GM18502 (cell line): ENCODE data around the gene ATXN7.

Experiments used
- ATAC-seq: cut with Tn5 transposase; IDR thresholded peaks from one replicate; pipeline ENCODE4 v1.9.1; 2021; ENCODE audit warnings: mild to moderate bottlenecking; ENCODE audit not compliant: unreplicated experiment, poor library complexity

The ATXN7 gene

DNA sequence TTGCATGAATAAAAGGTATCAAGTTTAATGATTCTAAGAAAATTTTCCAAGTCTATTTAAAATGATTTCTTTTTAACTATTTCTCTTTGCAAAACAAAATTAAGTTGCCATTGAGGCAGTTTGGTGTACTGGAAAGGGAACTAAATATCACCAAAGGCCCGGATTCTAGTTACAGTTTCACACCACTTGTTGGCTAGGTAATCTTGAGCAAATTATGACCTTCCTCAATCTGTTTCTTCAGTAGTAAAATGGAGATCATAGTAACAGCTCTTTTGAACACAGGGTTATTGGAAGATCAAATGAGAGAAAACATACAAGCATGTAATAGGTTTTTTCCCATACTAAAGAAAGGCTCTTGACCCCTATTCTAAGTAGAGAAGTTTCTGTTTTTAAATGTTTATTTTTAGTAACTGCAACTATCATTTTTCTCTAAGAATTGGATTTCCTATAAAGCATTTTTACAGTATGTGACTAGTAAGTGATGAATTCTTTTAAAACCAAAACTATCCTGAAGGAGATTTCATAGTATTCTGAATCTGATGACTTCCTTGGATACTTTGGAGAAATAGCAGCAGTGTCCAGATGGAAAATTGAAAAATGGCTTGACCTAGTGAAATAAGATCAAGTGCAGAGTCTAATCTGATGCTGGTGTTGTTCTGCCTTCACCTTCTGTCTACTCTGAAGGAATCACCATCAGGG, 32.8 kb downstream of the ATXN7 start:
- peak; percentile 81 for ATAC-seq

DNA sequence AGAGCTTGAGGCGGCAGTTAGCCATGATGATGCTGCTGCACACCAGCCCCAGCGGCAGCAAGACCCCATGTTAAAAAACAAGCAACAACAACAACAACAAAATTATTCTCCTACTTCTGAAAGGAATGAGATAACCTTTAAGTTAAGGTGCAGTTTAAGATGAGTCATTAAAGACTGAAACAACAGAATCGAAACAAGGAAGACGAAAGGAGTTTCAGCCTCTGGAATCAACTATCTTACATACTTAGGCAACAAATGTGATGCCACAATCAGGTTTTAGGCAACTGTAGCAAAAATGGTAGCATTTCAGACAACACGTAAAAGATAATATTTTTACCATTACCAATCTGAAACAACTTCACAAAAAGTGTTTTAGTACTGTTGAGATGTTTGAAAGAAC, 36.3 kb downstream of the ATXN7 start:
- no peak for ATAC-seq

DNA sequence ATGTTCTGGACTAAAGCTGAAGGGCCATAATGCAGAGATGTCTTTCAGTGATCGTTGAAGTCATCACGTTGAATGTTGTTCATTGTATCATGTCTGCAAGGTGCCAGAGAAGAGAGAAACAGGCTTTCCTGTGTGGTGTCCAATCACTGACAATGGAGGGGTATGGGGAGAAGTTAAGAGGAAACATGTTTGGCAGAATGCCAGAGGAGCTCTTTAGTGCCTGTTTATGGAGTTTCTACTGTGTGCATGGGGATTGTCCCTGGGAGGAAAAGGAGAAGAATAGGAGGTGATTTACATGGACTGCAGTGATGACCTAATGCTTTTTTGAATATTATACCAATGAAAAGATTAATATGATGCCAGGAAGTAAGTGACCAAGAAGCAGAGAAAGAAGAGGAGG, 36.8 kb downstream of the ATXN7 start:
- ATAC-seq = no peak

DNA sequence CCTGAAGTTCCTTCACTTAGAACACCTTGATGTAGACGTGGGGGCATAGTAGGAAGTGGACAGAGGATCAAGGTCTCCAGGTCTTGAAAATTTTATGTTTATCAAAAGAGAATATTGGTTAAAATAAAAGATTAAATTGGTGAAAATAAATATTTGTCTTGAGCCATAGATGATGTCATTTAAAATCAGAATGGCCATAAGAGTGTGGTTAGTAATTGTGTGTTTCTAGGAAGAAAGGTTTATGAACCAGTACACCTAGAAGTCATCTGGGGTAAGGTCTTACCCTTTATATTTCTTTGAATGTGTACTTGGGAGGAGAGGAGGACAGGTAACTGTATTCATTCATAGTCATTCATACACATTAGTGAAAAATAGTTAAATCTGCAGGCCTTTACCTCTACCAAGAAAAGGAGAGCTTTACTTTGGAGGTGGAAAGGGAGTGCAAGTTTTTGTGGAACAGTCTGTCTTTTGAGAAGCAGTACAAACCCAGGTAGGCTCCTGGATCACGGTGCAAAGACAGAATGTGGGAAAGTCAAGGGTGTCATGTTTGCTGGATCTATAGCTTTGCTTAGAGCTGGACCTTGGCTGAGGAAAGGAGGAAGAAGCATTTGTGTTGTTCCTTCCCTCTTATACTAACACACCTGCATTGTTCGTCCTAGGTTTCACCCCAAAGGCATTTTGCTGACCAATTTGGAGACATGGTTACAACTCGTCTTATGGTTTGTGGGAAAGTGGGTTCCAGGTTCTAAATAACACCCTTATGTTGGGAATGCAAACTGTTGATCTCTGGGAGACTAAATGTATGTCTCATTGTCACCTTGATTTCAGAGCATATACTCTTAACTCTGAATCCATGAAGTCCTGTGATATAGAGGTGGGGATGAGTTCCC, 42.3 kb downstream of the ATXN7 start:
- no peak for ATAC-seq

DNA sequence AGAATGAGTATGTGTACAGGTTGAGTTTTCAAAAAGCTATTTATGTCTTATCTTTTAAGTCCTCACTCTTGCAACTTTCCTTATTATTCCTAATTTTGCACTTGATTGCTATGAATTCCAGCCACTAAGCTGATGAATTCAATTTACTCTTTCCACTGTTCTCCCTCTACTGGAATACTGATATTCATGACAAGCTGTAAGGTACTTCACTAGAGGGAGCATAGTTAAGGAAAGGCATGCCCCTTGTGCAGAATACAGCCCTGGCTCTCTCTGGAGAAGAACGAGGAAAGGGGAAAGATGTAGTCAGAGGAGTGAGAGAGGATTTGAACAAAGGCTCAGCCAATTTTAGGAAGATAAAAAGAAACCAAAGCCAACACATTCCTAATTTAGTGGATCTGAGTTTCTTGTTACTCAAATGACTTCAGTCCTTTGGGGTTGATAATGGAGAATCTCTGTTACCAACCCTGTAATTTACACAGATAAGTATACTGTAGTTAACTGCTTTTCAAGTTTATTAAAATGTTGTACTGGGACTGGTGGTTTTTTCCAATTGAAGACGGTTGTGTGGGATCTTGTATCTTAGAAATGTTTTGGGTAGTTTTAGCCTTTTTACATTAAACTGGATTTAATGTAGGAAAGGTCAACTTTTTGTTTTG, 44.5 kb downstream of the ATXN7 start:
- no peak for ATAC-seq

DNA sequence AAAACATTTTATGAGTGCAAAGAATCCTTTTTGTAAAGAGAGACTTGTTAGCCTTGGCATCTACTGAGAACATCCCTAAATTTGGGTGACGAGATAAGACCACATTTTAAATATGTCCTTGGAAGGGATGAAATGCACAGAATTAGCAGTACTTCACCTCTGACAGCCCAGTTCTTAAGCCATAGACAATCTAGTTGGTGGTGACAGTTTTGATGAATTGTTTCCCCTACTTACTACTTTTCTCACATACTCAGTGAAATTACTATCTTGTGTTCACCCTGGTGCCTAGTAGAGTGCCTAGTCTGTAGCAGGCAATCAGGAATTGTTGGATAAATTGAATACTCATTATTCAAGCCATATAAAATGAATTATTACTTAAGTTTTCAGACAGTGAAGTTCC, 45.1 kb downstream of the ATXN7 start:
- ATAC-seq = no peak

DNA sequence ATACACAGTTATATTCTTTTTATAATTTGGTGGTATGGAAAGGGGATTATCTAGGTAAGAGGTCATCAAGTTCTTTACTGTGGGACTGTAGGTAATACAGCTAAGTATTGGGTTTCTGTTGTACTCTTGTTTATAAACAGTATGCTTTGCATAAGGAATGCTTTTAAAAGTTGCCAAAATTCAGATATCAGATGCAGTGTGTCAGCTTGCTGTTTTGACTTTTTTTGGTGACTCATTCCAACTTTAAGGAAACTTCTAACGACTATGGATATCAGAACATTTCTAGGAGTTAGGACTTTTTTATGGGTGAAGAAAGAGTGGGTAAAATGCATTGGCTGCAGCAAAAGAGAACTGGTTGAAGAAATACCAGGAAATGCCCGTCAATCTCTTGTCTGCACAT, 45.8 kb downstream of the ATXN7 start:
- ATAC-seq = no peak

DNA sequence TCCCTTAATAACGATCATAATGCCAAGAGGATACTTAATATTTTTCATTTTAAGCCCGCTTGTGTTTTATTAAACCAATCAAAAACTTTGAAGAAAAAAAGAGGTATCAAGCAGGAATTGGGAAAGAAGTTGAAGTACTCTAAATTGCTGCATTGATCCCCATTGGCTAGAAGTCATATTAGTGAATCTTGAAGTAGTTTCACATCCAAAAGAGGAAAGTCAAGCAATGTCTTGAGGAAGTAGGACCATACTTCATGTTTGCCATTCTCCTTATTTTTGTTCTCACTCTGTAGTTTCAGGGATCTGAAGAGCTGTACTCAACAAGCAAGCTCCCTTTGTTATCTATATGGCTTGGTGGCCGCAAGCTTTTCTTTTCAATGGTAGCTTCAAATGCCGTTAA, 46.3 kb downstream of the ATXN7 start:
- no peak for ATAC-seq

DNA sequence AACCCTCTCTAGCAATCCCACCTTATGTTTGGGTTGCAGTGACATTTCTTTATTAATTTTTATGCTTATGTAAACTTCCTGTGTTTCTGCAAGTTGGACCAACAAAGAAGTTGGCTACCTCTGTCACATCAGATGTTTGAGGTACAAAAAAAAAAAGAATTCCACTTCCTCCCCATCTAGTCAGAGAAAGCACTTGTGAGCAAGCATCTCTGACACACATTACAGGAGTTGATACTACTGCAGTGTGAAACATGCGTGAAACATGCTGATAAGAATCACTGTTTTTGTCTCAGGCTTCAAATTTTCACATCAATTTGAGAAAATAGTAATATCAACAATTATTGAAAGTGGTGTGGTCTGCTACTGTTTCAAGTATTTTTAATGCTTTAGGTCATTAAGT, 47.2 kb downstream of the ATXN7 start:
- no peak for ATAC-seq

DNA sequence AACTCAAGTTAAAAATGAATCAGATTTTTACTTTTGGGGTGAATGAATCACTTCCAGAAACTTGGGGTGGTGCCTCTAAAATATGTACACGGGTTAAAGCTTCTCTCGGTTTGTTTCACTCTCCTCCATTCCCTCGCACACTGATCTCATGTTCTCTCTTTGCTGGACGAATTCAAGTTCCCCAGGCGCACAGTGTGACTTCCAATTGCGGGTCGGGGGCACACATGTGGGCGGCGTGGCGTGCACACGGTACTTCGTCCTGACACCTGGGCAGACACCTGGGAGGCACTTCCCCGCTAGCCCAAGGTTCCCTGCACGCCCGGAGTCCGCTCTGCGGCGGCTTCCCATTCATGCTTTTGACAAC, 47.8 kb downstream of the ATXN7 start:
- no peak for ATAC-seq

DNA sequence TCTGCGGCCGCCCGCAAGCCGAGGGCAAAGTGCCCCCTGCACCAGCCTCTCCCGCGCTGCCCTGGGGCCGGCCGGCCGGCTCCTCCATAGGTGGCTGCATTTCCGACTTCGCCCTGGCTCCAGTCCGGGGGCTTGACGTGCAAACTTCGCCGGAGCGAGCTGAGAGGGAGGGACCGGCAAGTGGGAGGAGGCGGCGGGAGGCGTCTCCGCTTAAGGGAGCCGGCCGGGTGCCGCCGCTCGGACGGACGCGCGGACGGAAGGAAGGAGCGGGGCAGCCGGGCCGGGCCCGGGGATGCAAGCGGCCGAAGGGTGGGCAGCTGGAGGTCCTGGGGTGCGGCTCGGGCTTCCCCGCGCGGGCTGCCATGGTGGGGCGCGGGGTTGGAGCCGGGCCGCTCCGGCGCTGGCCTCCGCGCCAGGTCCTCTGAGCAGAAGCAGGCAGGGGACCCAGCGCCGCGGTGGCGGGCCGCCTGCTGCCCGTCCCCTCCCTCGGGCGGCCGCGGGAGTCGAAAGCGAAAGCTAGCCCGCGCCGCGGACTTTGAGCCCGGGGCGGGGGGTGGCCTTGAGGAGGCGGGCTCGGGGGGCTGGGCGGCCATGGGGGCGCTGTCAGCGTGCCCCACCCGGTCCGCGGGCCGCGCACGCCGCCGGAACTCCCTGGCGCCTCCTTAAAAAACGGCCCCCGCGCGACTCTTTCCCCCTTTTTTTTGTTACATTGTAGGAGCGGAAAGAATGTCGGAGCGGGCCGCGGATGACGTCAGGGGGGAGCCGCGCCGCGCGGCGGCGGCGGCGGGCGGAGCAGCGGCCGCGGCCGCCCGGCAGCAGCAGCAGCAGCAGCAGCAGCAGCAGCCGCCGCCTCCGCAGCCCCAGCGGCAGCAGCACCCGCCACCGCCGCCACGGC, 48.5 kb downstream of the ATXN7 start, which contains the start of gene SCAANT1:
Gene SCAANT1 (minus strand): TSS at position 511 of the 895 bp plus-strand sequence.
- peak; percentile 78 for ATAC-seq

DNA sequence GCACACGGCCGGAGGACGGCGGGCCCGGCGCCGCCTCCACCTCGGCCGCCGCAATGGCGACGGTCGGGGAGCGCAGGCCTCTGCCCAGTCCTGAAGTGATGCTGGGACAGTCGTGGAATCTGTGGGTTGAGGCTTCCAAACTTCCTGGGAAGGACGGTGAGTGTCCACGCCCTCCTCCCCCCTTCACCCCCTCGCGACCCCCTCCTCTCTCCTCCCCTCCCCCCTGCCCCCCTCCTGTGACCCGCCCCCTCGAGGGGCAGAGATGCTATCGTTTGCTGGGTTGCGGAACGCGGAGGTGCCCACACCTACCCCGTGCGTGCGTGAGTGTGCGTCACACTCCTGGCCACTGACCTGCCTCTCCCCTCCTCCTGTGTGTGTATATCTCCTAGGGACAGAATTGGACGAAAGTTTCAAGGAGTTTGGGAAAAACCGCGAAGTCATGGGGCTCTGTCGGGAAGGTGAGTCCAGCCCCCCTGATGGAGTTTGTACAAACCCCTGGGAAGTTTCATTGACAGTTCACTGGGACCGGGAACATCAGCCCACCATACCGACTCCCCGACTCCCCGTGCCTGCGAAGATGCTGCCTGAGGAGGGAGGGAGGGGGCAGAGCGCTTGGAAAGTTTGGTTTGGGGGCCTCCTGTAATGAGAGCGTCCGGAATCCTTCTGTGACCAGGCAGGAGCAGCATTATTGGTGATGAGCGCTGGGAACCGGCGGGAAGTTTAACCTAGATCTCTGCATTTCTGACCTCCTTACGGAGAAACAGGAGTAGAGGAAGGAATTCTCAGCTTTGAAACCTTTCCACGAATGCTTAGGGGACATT, 49.3 kb downstream of the ATXN7 start:
- ATAC-seq = peak; percentile 23

DNA sequence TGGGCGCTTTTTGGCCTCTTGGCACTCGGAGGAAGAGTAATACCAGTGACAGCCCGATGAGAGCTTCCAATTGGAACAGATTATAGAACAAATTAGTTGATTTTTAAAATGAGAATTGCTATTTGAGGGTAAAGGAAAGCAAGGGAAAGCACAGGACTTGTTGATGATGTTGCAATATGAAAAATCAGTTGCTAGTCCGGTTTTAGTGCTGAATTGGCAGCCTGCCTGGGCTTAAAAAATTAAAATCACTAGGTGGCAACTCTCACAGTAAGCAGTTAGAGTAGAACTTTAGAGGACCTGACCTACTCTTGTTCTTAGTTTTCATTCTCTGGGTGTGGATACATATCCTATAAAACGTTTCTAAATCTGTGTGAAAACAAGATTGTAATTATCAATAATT, 50.6 kb downstream of the ATXN7 start:
- no peak for ATAC-seq

DNA sequence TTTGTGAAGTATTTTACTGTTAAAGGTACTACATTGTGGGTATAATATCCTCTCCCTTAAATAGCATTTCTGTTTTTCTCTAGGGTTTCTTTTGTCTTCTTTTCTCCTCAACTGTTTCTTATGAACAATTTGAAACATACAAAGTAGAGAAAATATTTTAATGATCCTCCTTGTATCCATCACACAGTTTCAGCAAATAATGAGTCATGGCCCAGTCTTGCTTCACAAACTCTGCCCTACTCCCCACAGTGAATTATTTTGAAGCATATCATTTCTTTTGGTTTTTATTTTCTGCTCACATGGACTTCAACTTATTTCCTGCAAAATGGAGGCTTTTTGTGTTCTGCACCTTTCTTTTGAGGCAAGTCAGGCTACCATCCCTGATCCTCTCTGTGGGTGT, 54.7 kb downstream of the ATXN7 start:
- ATAC-seq = no peak

DNA sequence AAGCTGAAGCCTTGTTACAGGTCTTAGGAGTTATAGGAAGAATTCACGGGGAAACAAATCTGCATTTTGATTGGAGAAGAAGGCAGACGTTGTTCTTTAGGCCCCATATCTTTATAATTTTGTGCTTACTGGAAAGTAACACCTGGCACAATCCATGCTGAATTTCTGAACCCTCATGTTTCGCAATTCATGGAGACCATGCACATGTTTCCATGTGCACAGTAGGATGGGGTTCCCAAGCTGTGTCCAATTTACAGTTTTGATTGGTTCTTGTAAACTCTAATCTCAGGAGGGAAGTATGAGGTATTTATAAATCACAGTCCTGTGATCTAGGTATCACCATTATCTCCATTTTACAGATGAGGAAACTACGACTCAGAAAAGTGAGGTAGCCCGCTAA, 56.3 kb downstream of the ATXN7 start:
- ATAC-seq = no peak

DNA sequence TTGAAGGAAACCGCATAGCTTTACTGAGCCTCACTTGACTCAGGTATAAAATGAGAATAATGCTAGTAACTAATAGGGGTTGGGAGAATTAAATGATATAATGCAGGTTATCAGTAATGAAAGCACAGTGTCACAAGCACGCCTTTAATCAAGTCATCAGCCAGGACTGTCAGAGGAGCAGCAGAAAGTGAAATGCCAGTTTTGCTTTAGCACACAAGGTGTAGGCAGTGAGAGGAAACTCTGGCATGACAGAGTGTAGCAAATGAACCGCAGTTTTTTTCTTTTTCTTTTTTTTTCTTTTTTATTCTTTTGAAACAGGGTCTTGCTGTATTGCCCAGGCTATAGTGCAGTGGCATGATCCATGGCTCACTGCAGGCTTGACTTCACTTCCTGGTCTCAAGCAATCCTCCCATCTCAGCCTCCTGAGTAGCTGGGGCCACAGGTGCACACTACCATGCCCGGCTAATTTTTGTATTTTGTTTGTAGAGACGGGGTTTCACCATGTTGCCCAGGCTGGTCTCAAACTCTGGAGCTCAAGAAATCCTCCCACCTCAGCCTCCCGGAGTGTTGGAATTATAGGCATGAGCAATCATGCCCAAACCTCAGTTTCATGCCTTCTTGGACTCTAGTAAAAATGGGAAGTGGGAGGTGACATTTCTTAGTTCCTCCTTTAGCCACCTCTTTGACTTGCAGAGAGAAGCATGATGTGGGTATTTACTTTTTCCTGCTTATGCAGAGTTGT, 58.2 kb downstream of the ATXN7 start:
- peak; percentile 90 for ATAC-seq

DNA sequence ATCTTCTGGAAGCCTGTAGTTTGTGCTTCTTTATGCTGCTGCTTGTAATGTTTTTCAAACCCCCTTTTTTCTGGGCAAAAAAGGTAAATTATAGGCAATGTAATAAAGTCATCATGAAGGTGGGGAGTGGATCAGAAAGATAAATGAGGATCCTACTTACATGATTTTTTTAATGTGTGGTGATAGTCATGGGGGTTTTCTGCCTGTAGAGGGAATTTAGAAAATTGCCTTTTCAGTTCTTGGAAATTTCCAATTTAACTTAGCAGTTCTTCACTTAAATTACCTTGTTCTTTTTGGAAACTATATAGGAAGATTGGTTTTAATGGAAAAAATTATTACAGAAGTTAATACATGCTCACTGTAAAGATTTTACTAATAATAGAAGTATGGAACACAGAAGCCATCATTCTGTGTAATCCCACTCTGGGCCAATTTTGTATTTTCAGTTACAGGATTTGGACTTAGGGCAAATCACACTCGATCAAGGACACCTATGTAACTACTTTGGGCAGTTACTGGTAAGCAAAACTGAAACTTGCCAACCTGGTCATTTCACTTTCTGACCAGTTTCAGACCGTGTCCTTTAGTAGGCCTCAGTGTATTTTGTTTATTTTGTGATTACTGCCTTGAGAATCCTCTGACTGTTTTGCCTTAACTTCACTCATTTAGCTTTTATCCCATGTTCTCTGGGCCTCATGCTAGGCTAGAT, 59.0 kb downstream of the ATXN7 start:
- ATAC-seq = no peak

DNA sequence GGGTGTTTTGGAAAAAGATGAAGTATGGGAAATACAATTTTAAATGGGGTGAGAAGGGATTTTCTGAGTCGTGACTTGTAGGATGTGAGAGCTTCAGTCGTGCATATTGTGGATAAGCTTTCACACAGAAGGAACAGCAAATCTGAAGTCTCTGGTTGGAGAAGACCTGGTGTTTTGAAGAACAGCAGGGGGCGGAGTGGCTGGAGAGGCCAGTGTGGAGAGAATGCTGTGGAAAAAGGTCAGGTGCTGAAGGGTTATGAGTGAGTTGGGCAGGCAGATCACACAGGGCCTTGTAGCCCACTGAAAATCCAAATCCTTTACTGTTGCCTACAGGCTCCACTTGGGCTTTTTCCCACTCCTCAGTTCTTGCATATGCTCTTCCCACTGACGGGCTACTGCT, 62.6 kb downstream of the ATXN7 start:
- ATAC-seq = no peak
